Measurements from ENCODE around the gene MUC3A. TPM values are rescaled to one million over a fixed set of nuclear protein-coding genes. Genes with fewer than 3 reads are reported as not detected.

The MUC3A gene
- polyA plus RNA-seq, 1 of the 3 experiments (the other 2 are of a cell fraction) = 0.03 TPM

- POLR2A ChIA-PET = no interaction called here
- CTCF ChIA-PET = interaction anchor here (0.8 to 5.3 kb wide), 2 partner anchors 8 to 85 kb away, joined by 4 to 20 read pairs; no protein-coding TSS in a partner anchor
- WGBS (ENCODE audit: low lambda C conversion rate) = 2% methylated on average over 2 of the region's 2 CpGs
Observed at GRCh38 chr7:100974021-100974420, 24.7 kb downstream of the MUC3A start.

More at GRCh38 chr7:100974021-100974420, 24.7 kb downstream of the MUC3A start:
- Histone ChIP-seq H3K4me2 (no peak overlapping the region), H3K9me3 (no peaks in the 10 kb centered on the region), H3F3A (replicated peaks; ENCODE audit: insufficient read depth) (no peaks in the 10 kb centered on the region), H3K79me2 (ENCODE audit: insufficient read depth) (no peaks in the 10 kb centered on the region), H3K9ac (no peak overlapping the region), H4K20me1 (ENCODE audit: insufficient read depth) (no peaks in the 10 kb centered on the region), H3K27ac (ENCODE audit: low read depth in 2 of 2, low read length in 1 of 2) (no peak overlapping the region), H3K36me3 (replicated peaks in 1 of 2; ENCODE audit: control insufficient read depth in 1 of 2, insufficient read depth in 2 of 2, low read length in 1 of 2) (no peaks in the 10 kb centered on the region), H2AFZ (ENCODE audit: low read depth) (no peak overlapping the region), H3K4me3 (ENCODE audit: low read depth in 2 of 2, low read length in 1 of 2) (no peak overlapping the region), H3K4me1 (ENCODE audit: control insufficient read depth in 1 of 2, insufficient read depth in 2 of 2, low read depth in 1 of 2, low read length in 1 of 2) (no peaks in the 10 kb centered on the region), H3K27me3 (ENCODE audit: insufficient read depth) (peaks cover 66% of the 10 kb centered on the region), H3K9me2 (no peaks in the 10 kb centered on the region)
- no peak for TF ChIP-seq POLR2AphosphoS5 (IDR thresholded peaks at IDR 0.05; ENCODE audit: low read depth, low read length)
- no peak for TF ChIP-seq TEAD4 (IDR thresholded peaks at IDR 0.05; ENCODE audit: borderline replicate concordance, insufficient read depth)
- TF ChIP-seq IRF3 (IDR thresholded peaks at IDR 0.05; ENCODE audit: low read depth, low read length) = no peak
- TF ChIP-seq RAD21 (IDR thresholded peaks at IDR 0.05; ENCODE audit: low read length) = no peak
- no peak for TF ChIP-seq REST (IDR thresholded peaks at IDR 0.05; ENCODE audit: low read depth, low read length)
- no peak for TF ChIP-seq ELF1 (IDR thresholded peaks at IDR 0.05)
- TF ChIP-seq NFIC (IDR thresholded peaks at IDR 0.05; ENCODE audit: borderline replicate concordance) = no peak
- no peak for TF ChIP-seq MAX (IDR thresholded peaks at IDR 0.05; ENCODE audit: low read depth)
- no peak for TF ChIP-seq CHD2 (IDR thresholded peaks at IDR 0.05; ENCODE audit: low read length, partially characterized antibody)
- TF ChIP-seq FOXM1 (IDR thresholded peaks at IDR 0.05; ENCODE audit: low read depth) = no peak
- no peak for TF ChIP-seq RCOR1 (IDR thresholded peaks at IDR 0.05; ENCODE audit: low read length)
- TF ChIP-seq EZH2phosphoT487 (IDR thresholded peaks at IDR 0.05; ENCODE audit: borderline replicate concordance, low read depth) = no peak
- TF ChIP-seq FOSL2 (IDR thresholded peaks at IDR 0.05; ENCODE audit: borderline replicate concordance, low read depth) = no peak
- TF ChIP-seq USF2 (IDR thresholded peaks at IDR 0.05; ENCODE audit: borderline replicate concordance, low read depth, low read length) = no peak
- no peak for TF ChIP-seq MXI1 (IDR thresholded peaks at IDR 0.05; ENCODE audit: low read depth, low read length)
- DNase-seq = no peak
